ENCODE measurements around the gene ZBTB43. TPM values are rescaled to one million over a fixed set of nuclear protein-coding genes. Genes with fewer than 3 reads are reported as not detected.

ZBTB43 gene
- total and polyA plus RNA-seq, 4 experiments from 2014 or later = 8.2 to 22.7 (median 15.7) TPM

- no peak for DNase-seq
- no peaks in the 10 kb centered on the region for H3K9me3 Mint-ChIP-seq
- no peaks in the 10 kb centered on the region for H3K27me3 Mint-ChIP-seq
- peaks cover 51 to 65% of the 10 kb centered on the region in 2 donors for H3K36me3 Mint-ChIP-seq
- no peak overlapping the region for H3K27ac ChIP-seq (ENCODE audit: low read depth, low read length)
- H3K4me3 Mint-ChIP-seq = no peak overlapping the region
- CTCF ChIA-PET (ENCODE audit: partially characterized antibody) = no interaction called here
- intact Hi-C loops (cut with micrococcal nuclease) = no loop called here
- H3K4me1 ChIP-seq (ENCODE audit: insufficient read depth, low read length) = no peaks in the 10 kb centered on the region
- H3K9me3 ChIP-seq (ENCODE audit: control insufficient read depth in 1 of 2, low read length in 2 of 2) = no peaks in the 10 kb centered on the region
- H3K27me3 ChIP-seq (ENCODE audit: insufficient read depth, low read length) = no peaks in the 10 kb centered on the region
- H3K36me3 ChIP-seq (ENCODE audit: insufficient read depth, low read length) = peaks cover 27% of the 10 kb centered on the region
- no peak overlapping the region for H3K4me3 ChIP-seq (ENCODE audit: low read length in 2 of 2)
- POLR2A ChIA-PET (ENCODE audit: partially characterized antibody) = no interaction called here
- peaks cover 17 to 40% (median 28%) of the 10 kb centered on the region in 4 donors for H3K4me1 Mint-ChIP-seq
- H3K27ac Mint-ChIP-seq = no peak overlapping the region
Measured at GRCh38 chr9:126833710-126834345, 29.0 kb downstream of the ZBTB43 start.

GRCh38 chr9:126834672-126835071 lies 29.8 kb downstream of the ZBTB43 start:
- POLR2A ChIA-PET (ENCODE audit: partially characterized antibody) = interaction anchor here (0.7 kb wide), 1 partner anchor 30 kb away, joined by 3 read pairs; the partner anchor contains the start of gene ZBTB43

GRCh38 chr9:126836216-126836615 lies 31.4 kb downstream of the ZBTB43 start:
- Histone ChIP-seq H3K36me3 (ENCODE audit: insufficient read depth, low read length) (peaks cover 27% of the 10 kb centered on the region), H3K9me3 (ENCODE audit: control insufficient read depth in 1 of 2, low read length in 2 of 2) (no peaks in the 10 kb centered on the region), H3K4me1 (ENCODE audit: insufficient read depth, low read length) (no peaks in the 10 kb centered on the region), H3K27me3 (ENCODE audit: insufficient read depth, low read length) (no peaks in the 10 kb centered on the region), H3K4me3 (ENCODE audit: low read length in 2 of 2) (no peak overlapping the region), H3K27ac (ENCODE audit: low read depth, low read length) (no peak overlapping the region)
- DNase-seq = no peak
- H3K27ac Mint-ChIP-seq = peak overlapping the region in 1 of 7 donors; percentile 7
- CTCF ChIA-PET (ENCODE audit: partially characterized antibody) = no interaction called here
- intact Hi-C loops (cut with micrococcal nuclease) = no loop called here
- H3K36me3 Mint-ChIP-seq = peaks cover 45 to 54% of the 10 kb centered on the region in 2 donors
- POLR2A ChIA-PET (ENCODE audit: partially characterized antibody) = no interaction called here
- no peak overlapping the region for H3K4me3 Mint-ChIP-seq
- H3K9me3 Mint-ChIP-seq = no peaks in the 10 kb centered on the region
- H3K4me1 Mint-ChIP-seq = peaks cover 11 to 41% (median 24%) of the 10 kb centered on the region in 4 donors
- no peaks in the 10 kb centered on the region for H3K27me3 Mint-ChIP-seq

More at GRCh38 chr9:126834672-126835071, 29.8 kb downstream of the ZBTB43 start:
- peaks cover 27% of the 10 kb centered on the region for H3K36me3 ChIP-seq (ENCODE audit: insufficient read depth, low read length)
- no peaks in the 10 kb centered on the region for H3K9me3 Mint-ChIP-seq
- no peaks in the 10 kb centered on the region for H3K4me1 ChIP-seq (ENCODE audit: insufficient read depth, low read length)
- CTCF ChIA-PET (ENCODE audit: partially characterized antibody) = no interaction called here
- no peak overlapping the region for H3K4me3 Mint-ChIP-seq
- intact Hi-C loops (cut with micrococcal nuclease) = no loop called here
- H3K27ac ChIP-seq (ENCODE audit: low read depth, low read length) = no peak overlapping the region
- peaks cover 54 to 66% of the 10 kb centered on the region in 2 donors for H3K36me3 Mint-ChIP-seq
- H3K27ac Mint-ChIP-seq = peak overlapping the region in 2 of 7 donors; percentile 16 to 66
- H3K27me3 ChIP-seq (ENCODE audit: insufficient read depth, low read length) = no peaks in the 10 kb centered on the region
- DNase-seq = no peak
- no peaks in the 10 kb centered on the region for H3K27me3 Mint-ChIP-seq
- H3K9me3 ChIP-seq (ENCODE audit: control insufficient read depth in 1 of 2, low read length in 2 of 2) = no peaks in the 10 kb centered on the region
- peaks cover 16 to 45% (median 28%) of the 10 kb centered on the region in 4 donors for H3K4me1 Mint-ChIP-seq
- no peak overlapping the region for H3K4me3 ChIP-seq (ENCODE audit: low read length in 2 of 2)

GRCh38 chr9:126838055-126838811 lies 33.4 kb downstream of the ZBTB43 start:
- no peaks in the 10 kb centered on the region for H3K9me3 ChIP-seq (ENCODE audit: control insufficient read depth in 1 of 2, low read length in 2 of 2)
- intact Hi-C loops (cut with micrococcal nuclease) = no loop called here
- no peaks in the 10 kb centered on the region for H3K4me1 ChIP-seq (ENCODE audit: insufficient read depth, low read length)
- H3K9me3 Mint-ChIP-seq = peaks cover 0 to 2% (median 0%) of the 10 kb centered on the region in 8 donors
- H3K36me3 ChIP-seq (ENCODE audit: insufficient read depth, low read length) = peaks cover 15% of the 10 kb centered on the region
- ChIA-PET POLR2A (ENCODE audit: partially characterized antibody) (no interaction called here), CTCF (ENCODE audit: partially characterized antibody) (no interaction called here)
- H3K4me3 Mint-ChIP-seq = no peak overlapping the region
- H3K27me3 Mint-ChIP-seq = no peaks in the 10 kb centered on the region
- no peak overlapping the region for H3K4me3 ChIP-seq (ENCODE audit: low read length in 2 of 2)
- DNase-seq = no peak
- no peaks in the 10 kb centered on the region for H3K27me3 ChIP-seq (ENCODE audit: insufficient read depth, low read length)
- H3K27ac ChIP-seq (ENCODE audit: low read depth, low read length) = no peak overlapping the region
- H3K27ac Mint-ChIP-seq = no peak overlapping the region
- H3K36me3 Mint-ChIP-seq = peaks cover 33 to 41% of the 10 kb centered on the region in 2 donors
- H3K4me1 Mint-ChIP-seq = peaks cover 11 to 38% (median 22%) of the 10 kb centered on the region in 4 donors

- Mint-ChIP-seq H3K9me3 (peaks cover 0 to 2% (median 0%) of the 10 kb centered on the region in 8 donors), H3K27ac (peak overlapping the region in 2 of 7 donors; percentile 62 to 71), H3K36me3 (peaks cover 26 to 34% of the 10 kb centered on the region in 2 donors), H3K27me3 (no peaks in the 10 kb centered on the region), H3K4me3 (no peak overlapping the region), H3K4me1 (peaks cover 11 to 31% (median 20%) of the 10 kb centered on the region in 4 donors)
- Histone ChIP-seq H3K4me3 (ENCODE audit: low read length in 2 of 2) (no peak overlapping the region), H3K36me3 (ENCODE audit: insufficient read depth, low read length) (peaks cover 8% of the 10 kb centered on the region), H3K9me3 (ENCODE audit: control insufficient read depth in 1 of 2, low read length in 2 of 2) (no peaks in the 10 kb centered on the region), H3K4me1 (ENCODE audit: insufficient read depth, low read length) (no peaks in the 10 kb centered on the region), H3K27ac (ENCODE audit: low read depth, low read length) (no peak overlapping the region), H3K27me3 (ENCODE audit: insufficient read depth, low read length) (no peaks in the 10 kb centered on the region)
- ChIA-PET CTCF (ENCODE audit: partially characterized antibody) (no interaction called here), POLR2A (ENCODE audit: partially characterized antibody) (no interaction called here)
- no peak for DNase-seq
- intact Hi-C loops (cut with micrococcal nuclease) = no loop called here
Measured at GRCh38 chr9:126838895-126839294, 34.1 kb downstream of the ZBTB43 start.

- H3K4me1 ChIP-seq (ENCODE audit: insufficient read depth, low read length) = no peaks in the 10 kb centered on the region
- peaks cover 0 to 2% (median 0%) of the 10 kb centered on the region in 8 donors for H3K9me3 Mint-ChIP-seq
- ChIA-PET POLR2A (ENCODE audit: partially characterized antibody) (no interaction called here), CTCF (ENCODE audit: partially characterized antibody) (no interaction called here)
- peaks cover 22 to 30% of the 10 kb centered on the region in 2 donors for H3K36me3 Mint-ChIP-seq
- no peak overlapping the region for H3K27ac ChIP-seq (ENCODE audit: low read depth, low read length)
- no peak overlapping the region for H3K4me3 Mint-ChIP-seq
- peaks cover 11 to 27% (median 18%) of the 10 kb centered on the region in 4 donors for H3K4me1 Mint-ChIP-seq
- H3K4me3 ChIP-seq (ENCODE audit: low read length in 2 of 2) = no peak overlapping the region
- no peaks in the 10 kb centered on the region for H3K9me3 ChIP-seq (ENCODE audit: control insufficient read depth in 1 of 2, low read length in 2 of 2)
- H3K27ac Mint-ChIP-seq = peak overlapping the region in 1 of 7 donors; percentile 71
- intact Hi-C loops (cut with micrococcal nuclease) = no loop called here
- no peaks in the 10 kb centered on the region for H3K27me3 ChIP-seq (ENCODE audit: insufficient read depth, low read length)
- peaks cover 6% of the 10 kb centered on the region for H3K36me3 ChIP-seq (ENCODE audit: insufficient read depth, low read length)
- DNase-seq = no peak
- H3K27me3 Mint-ChIP-seq = no peaks in the 10 kb centered on the region
Measured at GRCh38 chr9:126839301-126839700, 34.5 kb downstream of the ZBTB43 start.

GRCh38 chr9:126842220-126842842 lies 37.5 kb downstream of the ZBTB43 start:
- Histone ChIP-seq H3K27me3 (ENCODE audit: insufficient read depth, low read length) (no peaks in the 10 kb centered on the region), H3K4me3 (ENCODE audit: low read length in 2 of 2) (no peak overlapping the region), H3K4me1 (ENCODE audit: insufficient read depth, low read length) (no peaks in the 10 kb centered on the region), H3K9me3 (ENCODE audit: control insufficient read depth in 1 of 2, low read length in 2 of 2) (no peaks in the 10 kb centered on the region), H3K36me3 (ENCODE audit: insufficient read depth, low read length) (peaks cover 4% of the 10 kb centered on the region), H3K27ac (ENCODE audit: low read depth, low read length) (no peak overlapping the region)
- Mint-ChIP-seq H3K4me3 (no peak overlapping the region), H3K4me1 (peaks cover 2 to 14% (median 4%) of the 10 kb centered on the region in 4 donors), H3K9me3 (peaks cover 0 to 3% (median 0%) of the 10 kb centered on the region in 8 donors), H3K27me3 (peaks cover 0 to under 1% of the 10 kb centered on the region in 2 donors), H3K36me3 (peaks cover 10 to 13% of the 10 kb centered on the region in 2 donors), H3K27ac (peak overlapping the region in 1 of 7 donors; percentile 24)
- CTCF ChIA-PET (ENCODE audit: partially characterized antibody) = no interaction called here
- intact Hi-C loops (cut with micrococcal nuclease) = no loop called here
- DNase-seq = no peak
- POLR2A ChIA-PET (ENCODE audit: partially characterized antibody) = no interaction called here
